ENCODE data around the gene ELOB.

ELOB gene

GRCh38 chr16:2779978-2780898 is 3.2 kb upstream of the ELOB start:
- no peak for DNase-seq

- DNase-seq, result no peak
Measured at GRCh38 chr16:2779151-2779920, 2.3 kb upstream of the ELOB start.

GRCh38 chr16:2778630-2778958 is 1.5 kb upstream of the ELOB start:
- no peak for DNase-seq

- DNase-seq, result peak; percentile 54
Measured at GRCh38 chr16:2777903-2778629, 986 bp upstream of the ELOB start.

- peak; percentile 54 for DNase-seq
Measured at GRCh38 chr16:2776500-2777139, 460 bp downstream of the ELOB start.

GRCh38 chr16:2775765-2776499 is 1.1 kb downstream of the ELOB start:
- DNase-seq, result peak; percentile 34

GRCh38 chr16:2775131-2775716 is 1.9 kb downstream of the ELOB start:
- DNase-seq, result no peak

GRCh38 chr16:2774161-2774891 is 2.8 kb downstream of the ELOB start:
- no peak for DNase-seq

- no peak for DNase-seq
Measured at GRCh38 chr16:2773188-2773968, 3.7 kb downstream of the ELOB start.

GRCh38 chr16:2771496-2772402 is 5.3 kb downstream of the ELOB start:
- DNase-seq, result no peak

GRCh38 chr16:2770057-2770951 is 6.8 kb downstream of the ELOB start:
- no peak for DNase-seq

- DNase-seq, result no peak
Measured at GRCh38 chr16:2769675-2770056, 7.4 kb downstream of the ELOB start.

GRCh38 chr16:2769100-2769529 is 8.0 kb downstream of the ELOB start:
- DNase-seq, result no peak

- DNase-seq, result no peak
Measured at GRCh38 chr16:2768403-2769089, 8.5 kb downstream of the ELOB start.

- DNase-seq, result no peak
Measured at GRCh38 chr16:2767891-2768290, 9.2 kb downstream of the ELOB start.

- no peak for DNase-seq
Measured at GRCh38 chr16:2767140-2767731, 9.8 kb downstream of the ELOB start.
